Endothelial cell (in vitro differentiated cells): ENCODE results near the gene RASAL2. TPM values are rescaled to one million over a fixed set of nuclear protein-coding genes. Genes with fewer than 3 reads are reported as not detected.

Source experiments
- DNase-seq: peaks from one replicate; pipeline ENCODE4 v3.0.0; 2021; ENCODE audit warnings: low spot score
- H3K27ac Mint-ChIP-seq: one replicate; pipeline ENCODE4 v1.8.0; 2021; ENCODE audit warnings: mixed read lengths, inconsistent platforms; ENCODE audit not compliant: unreplicated experiment
- H3K27me3 Mint-ChIP-seq: one replicate; pipeline ENCODE4 v1.8.0; 2021; ENCODE audit warnings: mild to moderate bottlenecking, moderate library complexity, mixed read lengths, inconsistent platforms; ENCODE audit not compliant: unreplicated experiment
- H3K36me3 Mint-ChIP-seq: one replicate; pipeline ENCODE4 v1.8.0; 2021; ENCODE audit warnings: mild to moderate bottlenecking, low read depth, mixed read lengths, inconsistent platforms; ENCODE audit not compliant: unreplicated experiment
- H3K4me1 Mint-ChIP-seq: one replicate; pipeline ENCODE4 v1.8.0; 2021; ENCODE audit warnings: mild to moderate bottlenecking, mixed read lengths, inconsistent platforms; ENCODE audit not compliant: unreplicated experiment
- H3K4me3 Mint-ChIP-seq: one replicate; pipeline ENCODE4 v1.8.0; 2021; ENCODE audit warnings: mild to moderate bottlenecking, mixed read lengths, inconsistent platforms; ENCODE audit not compliant: unreplicated experiment
- H3K9me3 Mint-ChIP-seq: one replicate; pipeline ENCODE4 v1.8.0; 2021; ENCODE audit warnings: mixed read lengths, inconsistent platforms; ENCODE audit not compliant: unreplicated experiment
- CTCF ChIP-seq: fragments of 200-600 bp; sonication (generic); IDR thresholded peaks from one replicate; pipeline ENCODE4 v1.5.0; 2021; ENCODE audit warnings: antibody characterized with exemption; ENCODE audit not compliant: unreplicated experiment
- total RNA-seq: library from RNA; stranded (reverse); fragmentation: NEBNext Ultra II Directional; extraction: Animal tissue kit (Norgen Biotek cat#: 25700); gene quantifications from one replicate; pipeline ENCODE4 v1.2.1, GENCODE V29; 2021; ENCODE audit not compliant: unreplicated experiment

RASAL2 gene
- total RNA-seq, 1 donor from 2014 or later = 82.1 TPM

DNA sequence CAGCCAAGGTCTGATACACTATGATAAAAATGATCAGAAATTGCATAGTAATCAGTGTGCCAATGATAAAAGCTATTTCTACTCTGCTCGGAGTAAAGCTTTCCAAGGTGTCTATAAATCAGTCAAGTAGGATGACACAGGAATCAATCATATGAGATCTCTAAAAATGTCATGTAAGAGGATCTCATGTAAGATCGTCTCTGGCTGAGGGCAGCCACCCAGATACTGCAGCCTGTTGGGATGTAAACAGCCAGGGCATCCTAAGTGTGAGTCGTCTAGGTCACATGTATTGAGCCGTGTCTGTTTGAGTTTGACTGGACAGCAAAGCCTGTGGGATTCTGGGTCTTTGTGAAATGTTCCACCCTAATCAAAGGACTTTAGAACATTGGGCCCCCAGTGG lies 416.3 kb downstream of the RASAL2 start:
- Mint-ChIP-seq H3K27ac (no peak overlapping the region), H3K4me3 (no peak overlapping the region), H3K4me1 (no peaks in the 10 kb centered on the region), H3K27me3 (peaks cover 6% of the 10 kb centered on the region), H3K36me3 (no peaks in the 10 kb centered on the region), H3K9me3 (no peaks in the 10 kb centered on the region)
- no peak for TF ChIP-seq CTCF
- DNase-seq = no peak

GRCh38 chr1:178512566-178513277 lies 418.8 kb downstream of the RASAL2 start, which contains the start of gene TEX35:
TEX35 (plus strand) TSS chr1:178513109; CDS start chr1:178513189, 80 bp downstream.
- DNase-seq = no peak
- Mint-ChIP-seq H3K4me1 (no peaks in the 10 kb centered on the region), H3K27ac (no peak within 1 kb of the TSS), H3K36me3 (no peaks in the 10 kb centered on the region), H3K27me3 (peaks cover 7% of the 10 kb centered on the region), H3K4me3 (no peak within 1 kb of the TSS), H3K9me3 (no peaks in the 10 kb centered on the region)
- TF ChIP-seq CTCF = no peak

GRCh38 chr1:178513278-178513983 lies 419.5 kb downstream of the RASAL2 start:
- Mint-ChIP-seq H3K9me3 (no peaks in the 10 kb centered on the region), H3K36me3 (no peaks in the 10 kb centered on the region), H3K4me3 (no peak overlapping the region), H3K27me3 (peaks cover 7% of the 10 kb centered on the region), H3K27ac (no peak overlapping the region), H3K4me1 (no peaks in the 10 kb centered on the region)
- TF ChIP-seq CTCF = no peak
- no peak for DNase-seq

- DNase-seq = no peak
- Mint-ChIP-seq H3K27ac (no peak overlapping the region), H3K9me3 (no peaks in the 10 kb centered on the region), H3K36me3 (no peaks in the 10 kb centered on the region), H3K4me3 (no peak overlapping the region), H3K27me3 (peaks cover 4% of the 10 kb centered on the region), H3K4me1 (no peaks in the 10 kb centered on the region)
- TF ChIP-seq CTCF = no peak
Observed at GRCh38 chr1:178516110-178516509, 422.2 kb downstream of the RASAL2 start.

DNA sequence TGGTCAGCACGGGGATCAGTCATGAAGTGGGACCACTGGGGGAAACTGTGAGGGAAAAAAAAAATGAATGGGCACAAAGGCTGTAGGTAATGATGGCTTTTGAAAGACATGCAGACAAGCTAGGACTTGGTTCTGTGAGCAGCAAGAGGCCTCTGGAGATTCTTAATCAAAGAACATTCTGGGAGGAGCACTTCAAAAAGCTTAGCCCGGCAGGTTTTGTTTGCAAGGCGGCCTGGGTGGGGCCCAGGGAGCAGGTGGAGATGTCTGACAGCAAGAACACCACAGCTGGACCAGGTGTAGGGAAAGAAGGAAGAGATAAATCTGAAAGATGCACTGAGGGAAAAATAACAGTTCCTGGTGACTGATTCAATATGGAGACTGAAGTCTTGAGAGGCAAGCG lies 425.0 kb downstream of the RASAL2 start:
- no peaks in the 10 kb centered on the region for H3K36me3 Mint-ChIP-seq
- DNase-seq = no peak

More for the DNA sequence above, 425.0 kb downstream of the RASAL2 start:
- Mint-ChIP-seq H3K27me3 (peaks cover 5% of the 10 kb centered on the region), H3K4me1 (no peaks in the 10 kb centered on the region), H3K27ac (no peak overlapping the region), H3K9me3 (no peaks in the 10 kb centered on the region), H3K4me3 (no peak overlapping the region)
- no peak for TF ChIP-seq CTCF
